GM19240 (cell line): ENCODE results near the gene KRTAP5-4.
"Not testable (repeated sequence)": the region's sequence is repeated elsewhere in the genome, so short reads cannot be mapped to it uniquely, and the experiment has no call there.

Source experiments
- DNase-seq: peaks from one replicate; pipeline ENCODE4 v3.0.0; 2011; ENCODE audit warnings: low spot score; ENCODE audit not compliant: insufficient read length

KRTAP5-4 gene

GRCh38 chr11:1637628-1638027 lies 15.7 kb upstream of the KRTAP5-4 start:
- no peak for DNase-seq

- no peak for DNase-seq
These were observed 14.5 kb upstream of the KRTAP5-4 start for GRCh38 chr11:1636291-1636950.

- DNase-seq: no peak
These were observed 11.9 kb upstream of the KRTAP5-4 start for GRCh38 chr11:1633864-1634263.

GRCh38 chr11:1632053-1632714 lies 10.2 kb upstream of the KRTAP5-4 start:
- DNase-seq: no peak

- no peak for DNase-seq
These were observed 9.2 kb upstream of the KRTAP5-4 start for GRCh38 chr11:1631066-1631568.

- DNase-seq: no peak
These were observed 8.3 kb upstream of the KRTAP5-4 start for GRCh38 chr11:1630271-1630670.

GRCh38 chr11:1629326-1630185 lies 7.6 kb upstream of the KRTAP5-4 start, which contains the start of gene KRTAP5-5:
Gene KRTAP5-5 (plus strand): TSS chr11:1629775. CDS start chr11:1629841, 66 bp downstream.
- no peak for DNase-seq

- peak; percentile 59 for DNase-seq
These were observed 6.8 kb upstream of the KRTAP5-4 start for GRCh38 chr11:1628506-1629325.

- DNase-seq: no peak
These were observed 3.6 kb upstream of the KRTAP5-4 start for GRCh38 chr11:1625541-1625940.

GRCh38 chr11:1624621-1625020 lies 2.7 kb upstream of the KRTAP5-4 start:
- no peak for DNase-seq

- DNase-seq: no peak
These were observed 1.8 kb upstream of the KRTAP5-4 start for GRCh38 chr11:1623716-1624115.

GRCh38 chr11:1619449-1619848 lies 2.5 kb downstream of the KRTAP5-4 start:
- DNase-seq: no peak

GRCh38 chr11:1618231-1618630 lies 3.7 kb downstream of the KRTAP5-4 start:
- DNase-seq: no peak

GRCh38 chr11:1608363-1608762 lies 13.6 kb downstream of the KRTAP5-4 start, which contains the start of gene KRTAP5-3:
Gene KRTAP5-3 (minus strand): TSS chr11:1608463. CDS start chr11:1608385, 78 bp downstream.
- DNase-seq: no peak

- not testable (repeated sequence) for DNase-seq
These were observed 14.0 kb downstream of the KRTAP5-4 start for GRCh38 chr11:1607901-1608300.

- not testable (repeated sequence) for DNase-seq
These were observed 14.6 kb downstream of the KRTAP5-4 start for GRCh38 chr11:1607156-1607845.

- peak; percentile 63 for DNase-seq
These were observed 16.0 kb downstream of the KRTAP5-4 start for GRCh38 chr11:1605923-1606322.

- no peak for DNase-seq
These were observed 17.2 kb downstream of the KRTAP5-4 start for GRCh38 chr11:1604711-1605110.

GRCh38 chr11:1604181-1604580 lies 17.8 kb downstream of the KRTAP5-4 start:
- DNase-seq: no peak

GRCh38 chr11:1603629-1604028 lies 18.3 kb downstream of the KRTAP5-4 start:
- DNase-seq: no peak
